Measurements from ENCODE around the gene ADAM8. TPM values are rescaled to one million over a fixed set of nuclear protein-coding genes. Genes with fewer than 3 reads are reported as not detected.

ADAM8 gene
- total RNA-seq, 2 donors from 2014 or later = 3.7 to 5.5 TPM

- Histone ChIP-seq H3K9me3 (ENCODE audit: control insufficient read depth, low read length) (no peaks in the 10 kb centered on the region), H3K27ac (ENCODE audit: low read depth, low read length) (no peak overlapping the region), H3K36me3 (ENCODE audit: control insufficient read depth, insufficient read depth, low read length) (no peaks in the 10 kb centered on the region), H3K9ac (ENCODE audit: extremely low read depth, low read length, poor library complexity, severe bottlenecking) (peak overlapping the region; percentile 11), H3K4me1 (ENCODE audit: control insufficient read depth, insufficient read depth, low read length) (peaks cover 3% of the 10 kb centered on the region), H3K27me3 (ENCODE audit: control insufficient read depth, insufficient read depth, low read length, poor library complexity, severe bottlenecking) (peaks cover 16% of the 10 kb centered on the region), H3K4me3 (ENCODE audit: low read length) (peak overlapping the region; percentile 75)
- 0 to 1% methylated on average over 25 to 78 of the region's 79 CpGs for WGBS, 2 experiments (ENCODE audit: insufficient coverage in 1 of 2, insufficient read length in 1 of 2)
- TF ChIP-seq CTCF (conservative IDR thresholded peaks at IDR 0.05) = no peak
- Mint-ChIP-seq H3K27ac (no peak overlapping the region), H3K36me3 (ENCODE audit: low read depth) (no peaks in the 10 kb centered on the region), H3K4me3 (peak overlapping the region; percentile 56), H3K9me3 (no peaks in the 10 kb centered on the region), H3K27me3 (ENCODE audit: insufficient read depth) (peaks cover 42% of the 10 kb centered on the region), H3K4me1 (peaks cover 7% of the 10 kb centered on the region)
- DNase-seq = peak; percentile 88
Measured at GRCh38 chr10:133261726-133262325, 14.8 kb downstream of the ADAM8 start.

GRCh38 chr10:133260895-133261725 is 15.6 kb downstream of the ADAM8 start:
- no peaks in the 10 kb centered on the region for H3K36me3 Mint-ChIP-seq (ENCODE audit: low read depth)
- TF ChIP-seq CTCF (conservative IDR thresholded peaks at IDR 0.05) = no peak
- no peak overlapping the region for H3K27ac Mint-ChIP-seq
- Histone ChIP-seq H3K27me3 (ENCODE audit: control insufficient read depth, insufficient read depth, low read length, poor library complexity, severe bottlenecking) (peaks cover 16% of the 10 kb centered on the region), H3K9ac (ENCODE audit: extremely low read depth, low read length, poor library complexity, severe bottlenecking) (peak overlapping the region; percentile 11), H3K4me1 (ENCODE audit: control insufficient read depth, insufficient read depth, low read length) (peaks cover 3% of the 10 kb centered on the region), H3K9me3 (ENCODE audit: control insufficient read depth, low read length) (no peaks in the 10 kb centered on the region), H3K27ac (ENCODE audit: low read depth, low read length) (no peak overlapping the region), H3K36me3 (ENCODE audit: control insufficient read depth, insufficient read depth, low read length) (no peaks in the 10 kb centered on the region), H3K4me3 (ENCODE audit: low read length) (peak overlapping the region; percentile 75)
- H3K4me3 Mint-ChIP-seq = peak overlapping the region; percentile 56
- H3K27me3 Mint-ChIP-seq (ENCODE audit: insufficient read depth) = peaks cover 42% of the 10 kb centered on the region
- DNase-seq = peak; percentile 65
- H3K4me1 Mint-ChIP-seq = peaks cover 7% of the 10 kb centered on the region
- 45 to 51% methylated on average over 16 to 47 of the region's 50 CpGs for WGBS, 2 experiments (ENCODE audit: insufficient coverage in 1 of 2, insufficient read length in 1 of 2)
- H3K9me3 Mint-ChIP-seq = no peaks in the 10 kb centered on the region

- Histone ChIP-seq H3K9me3 (ENCODE audit: control insufficient read depth, low read length) (no peaks in the 10 kb centered on the region), H3K4me3 (ENCODE audit: low read length) (no peak overlapping the region), H3K27ac (ENCODE audit: low read depth, low read length) (no peak overlapping the region), H3K4me1 (ENCODE audit: control insufficient read depth, insufficient read depth, low read length) (peaks cover 3% of the 10 kb centered on the region), H3K36me3 (ENCODE audit: control insufficient read depth, insufficient read depth, low read length) (no peaks in the 10 kb centered on the region), H3K27me3 (ENCODE audit: control insufficient read depth, insufficient read depth, low read length, poor library complexity, severe bottlenecking) (peaks cover 16% of the 10 kb centered on the region), H3K9ac (ENCODE audit: extremely low read depth, low read length, poor library complexity, severe bottlenecking) (no peak overlapping the region)
- Mint-ChIP-seq H3K4me3 (peak overlapping the region; percentile 56), H3K27me3 (ENCODE audit: insufficient read depth) (peaks cover 42% of the 10 kb centered on the region), H3K27ac (no peak overlapping the region), H3K4me1 (peaks cover 7% of the 10 kb centered on the region), H3K9me3 (no peaks in the 10 kb centered on the region), H3K36me3 (ENCODE audit: low read depth) (no peaks in the 10 kb centered on the region)
- DNase-seq = no peak
- WGBS, 2 experiments (ENCODE audit: insufficient coverage in 1 of 2, insufficient read length in 1 of 2) = 83 to 90% methylated on average over 11 to 12 of the region's 12 CpGs
- no peak for TF ChIP-seq CTCF (conservative IDR thresholded peaks at IDR 0.05)
Measured at GRCh38 chr10:133259602-133259989, 17.1 kb downstream of the ADAM8 start.
